DND-41 (cell line): ENCODE data around the gene NDRG4.

Source experiments
- ATAC-seq: fragments of 200-7000 bp; cut with Tn5 transposase; 3 replicates; pipeline ENCODE4 v1.9.1; 2021; ENCODE audit warnings: low read depth; ENCODE audit not compliant: insufficient read depth
- DNase-seq: peaks from one replicate; pipeline ENCODE4 v3.0.0-alpha.2; 2020
- H2AFZ ChIP-seq: 2 replicates; pipeline ENCODE4 v1.6.0; 2012; ENCODE audit warnings: low read depth, low read length
- H3K27ac ChIP-seq: 2 replicates; pipeline ENCODE4 v1.5.1; 2012; ENCODE audit warnings: low read length, inconsistent platforms
- H3K27me3 ChIP-seq: fragments of 200-600 bp; sonication (generic); 2 replicates; pipeline ENCODE4 v1.6.0; 2012; ENCODE audit warnings: low read length, mild to moderate bottlenecking, inconsistent platforms; ENCODE audit not compliant: insufficient read depth, poor library complexity
- H3K36me3 ChIP-seq: 2 replicates; pipeline ENCODE4 v1.5.1; 2012; ENCODE audit warnings: low read length, inconsistent platforms; ENCODE audit not compliant: insufficient read depth
- H3K4me1 ChIP-seq: 2 replicates; pipeline ENCODE4 v1.5.1; 2012; ENCODE audit warnings: mild to moderate bottlenecking, low read length; ENCODE audit not compliant: insufficient read depth
- H3K4me2 ChIP-seq: 2 replicates; pipeline ENCODE4 v1.6.0; 2012; ENCODE audit warnings: mild to moderate bottlenecking, moderate library complexity, low read length, inconsistent platforms; ENCODE audit not compliant: insufficient read depth
- H3K4me3 ChIP-seq, 2 experiments: fragments of 200-600 bp in 1 of 2; shearing (Covaris generic) in 1 of 2; 2 replicates each; pipeline ENCODE4 v1.5.1; 2012 to 2016; ENCODE audit warnings: inconsistent platforms in 2 of 2, low read length in 2 of 2, mild to moderate bottlenecking in 2 of 2, low read depth in 1 of 2, moderate library complexity in 1 of 2
- H3K79me2 ChIP-seq: 2 replicates; pipeline ENCODE4 v1.6.0; 2012; ENCODE audit warnings: low read length, inconsistent platforms; ENCODE audit not compliant: insufficient read depth
- H3K9ac ChIP-seq: 2 replicates; pipeline ENCODE4 v1.6.0; 2012; ENCODE audit warnings: low read depth, mild to moderate bottlenecking, inconsistent platforms, low read length, moderate library complexity
- H3K9me3 ChIP-seq: 2 replicates; pipeline ENCODE4 v1.5.1; 2012; ENCODE audit warnings: low read length, moderate library complexity, mild to moderate bottlenecking, inconsistent platforms; ENCODE audit not compliant: insufficient read depth, severe bottlenecking
- H4K20me1 ChIP-seq: 2 replicates; pipeline ENCODE4 v1.6.0; 2012; ENCODE audit warnings: low read length; ENCODE audit not compliant: insufficient read depth
- CTCF ChIP-seq: IDR thresholded peaks from 2 replicates; pipeline ENCODE4 v1.5.1; 2012; ENCODE audit warnings: borderline replicate concordance, low read length, moderate library complexity, mild to moderate bottlenecking; ENCODE audit not compliant: poor library complexity, severe bottlenecking; ENCODE audit errors: extremely low read depth
- EZH2 ChIP-seq: IDR thresholded peaks from 3 replicates; pipeline ENCODE4 v1.6.1; 2012; ENCODE audit warnings: borderline replicate concordance, low read depth, mild to moderate bottlenecking, moderate library complexity, low read length, inconsistent platforms; ENCODE audit not compliant: severe bottlenecking

Gene NDRG4

GRCh38 chr16:58509256-58510096 is 9.5 kb downstream of the NDRG4 start:
- TF ChIP-seq CTCF (no peak), EZH2 (no peak)
- no peaks in the 10 kb centered on the region for H3K4me1 ChIP-seq
- H3K27me3 ChIP-seq, result no peaks in the 10 kb centered on the region
- no peak overlapping the region for H3K9ac ChIP-seq
- peaks cover 15% of the 10 kb centered on the region; the same call in 1 of the 2 replicates for H3K36me3 ChIP-seq
- H3K4me3 ChIP-seq, result no peak overlapping the region
- no peaks in the 10 kb centered on the region for H3K79me2 ChIP-seq
- no peak overlapping the region for H2AFZ ChIP-seq
- H4K20me1 ChIP-seq, result peaks cover 17% of the 10 kb centered on the region
- ATAC-seq, result no peak
- H3K4me2 ChIP-seq, result no peak overlapping the region
- peak; percentile 3 for DNase-seq
- no peak overlapping the region for H3K27ac ChIP-seq
- H3K9me3 ChIP-seq, result no peaks in the 10 kb centered on the region

GRCh38 chr16:58510097-58510775 is 10.3 kb downstream of the NDRG4 start:
- Histone ChIP-seq H3K27ac (no peak overlapping the region), H3K4me1 (no peaks in the 10 kb centered on the region), H3K79me2 (no peaks in the 10 kb centered on the region), H3K9me3 (no peaks in the 10 kb centered on the region), H4K20me1 (peaks cover 22% of the 10 kb centered on the region), H3K36me3 (peaks cover 21% of the 10 kb centered on the region), H3K4me3 (no peak overlapping the region), H3K9ac (no peak overlapping the region), H3K4me2 (no peak overlapping the region), H3K27me3 (no peaks in the 10 kb centered on the region), H2AFZ (no peak overlapping the region)
- DNase-seq (no peak), ATAC-seq (no peak)
- TF ChIP-seq CTCF (no peak), EZH2 (no peak)

GRCh38 chr16:58510776-58511628 is 11.1 kb downstream of the NDRG4 start:
- DNase-seq (no peak), ATAC-seq (no peak)
- TF ChIP-seq EZH2 (no peak), CTCF (no peak)
- Histone ChIP-seq H3K27ac (no peak overlapping the region), H3K4me1 (no peaks in the 10 kb centered on the region), H3K4me3 (no peak overlapping the region), H3K27me3 (no peaks in the 10 kb centered on the region), H3K36me3 (peaks cover 27% of the 10 kb centered on the region), H3K79me2 (no peaks in the 10 kb centered on the region), H4K20me1 (peaks cover 23% of the 10 kb centered on the region), H2AFZ (no peak overlapping the region), H3K9me3 (no peaks in the 10 kb centered on the region), H3K4me2 (no peak overlapping the region), H3K9ac (no peak overlapping the region)
